MG63 (cell line): ENCODE data around the gene PIAS4. TPM values are rescaled to one million over a fixed set of nuclear protein-coding genes. Genes with fewer than 3 reads are reported as not detected.

Experiments
- DNase-seq: peaks from one replicate; pipeline ENCODE4 v3.0.0-alpha.2; 2020
- H3K27me3 ChIP-seq: fragments of 250-450 bp; sonication (Bioruptor Pico); 2 replicates; pipeline ENCODE4 v1.5.1; 2020; ENCODE audit warnings: mild to moderate bottlenecking, moderate library complexity
- H3K36me3 ChIP-seq: fragments of 250-450 bp; sonication (Bioruptor Pico); 2 replicates; pipeline ENCODE4 v1.5.1; 2020; ENCODE audit warnings: mild to moderate bottlenecking, moderate library complexity
- H3K4me3 ChIP-seq: fragments of 250-450 bp; sonication (Bioruptor Pico); 2 replicates; pipeline ENCODE4 v1.5.1; 2020; ENCODE audit warnings: mild to moderate bottlenecking, moderate library complexity
- H3K9me3 ChIP-seq: fragments of 250-450 bp; sonication (Bioruptor Pico); 2 replicates; pipeline ENCODE4 v1.5.1; 2020; ENCODE audit warnings: mild to moderate bottlenecking, moderate library complexity
- total RNA-seq: library from RNA; depleted of rRNA; stranded (reverse); fragments of >200 nt; shearing (Covaris generic); gene quantifications from 2 replicates; pipeline ENCODE4 v1.2.3, GENCODE V29; 2014; ENCODE audit warnings: low replicate concordance

The PIAS4 gene
- total RNA-seq, 1 experiment from 2014 or later, result 10.4 TPM

DNA sequence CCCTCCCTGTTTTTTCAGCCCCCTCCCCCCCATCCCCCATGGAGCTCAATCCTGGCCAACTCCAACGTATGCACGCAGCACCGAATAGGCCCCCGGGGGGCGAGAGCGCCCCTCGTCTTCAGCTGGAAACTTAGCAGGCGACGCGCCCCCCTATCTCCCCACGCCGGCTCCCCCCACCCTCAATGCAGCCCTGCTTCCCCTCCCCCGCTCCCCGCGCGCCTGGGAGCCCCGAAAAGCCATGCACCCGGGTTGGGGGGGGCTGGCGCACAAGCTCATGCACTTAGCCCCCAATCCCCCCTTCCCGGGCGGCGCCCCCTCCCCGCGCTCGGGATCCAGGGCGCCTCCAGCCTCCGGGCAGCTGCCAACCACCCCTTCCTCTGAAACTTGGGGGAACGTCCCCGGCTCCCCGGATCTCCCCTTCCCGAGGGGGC, 58.7 kb downstream of the PIAS4 start:
- Histone ChIP-seq H3K27me3 (no peaks in the 10 kb centered on the region), H3K4me3 (peak overlapping the region; percentile 65), H3K36me3 (peaks cover 17% of the 10 kb centered on the region), H3K9me3 (no peaks in the 10 kb centered on the region)
- no peak for DNase-seq

DNA sequence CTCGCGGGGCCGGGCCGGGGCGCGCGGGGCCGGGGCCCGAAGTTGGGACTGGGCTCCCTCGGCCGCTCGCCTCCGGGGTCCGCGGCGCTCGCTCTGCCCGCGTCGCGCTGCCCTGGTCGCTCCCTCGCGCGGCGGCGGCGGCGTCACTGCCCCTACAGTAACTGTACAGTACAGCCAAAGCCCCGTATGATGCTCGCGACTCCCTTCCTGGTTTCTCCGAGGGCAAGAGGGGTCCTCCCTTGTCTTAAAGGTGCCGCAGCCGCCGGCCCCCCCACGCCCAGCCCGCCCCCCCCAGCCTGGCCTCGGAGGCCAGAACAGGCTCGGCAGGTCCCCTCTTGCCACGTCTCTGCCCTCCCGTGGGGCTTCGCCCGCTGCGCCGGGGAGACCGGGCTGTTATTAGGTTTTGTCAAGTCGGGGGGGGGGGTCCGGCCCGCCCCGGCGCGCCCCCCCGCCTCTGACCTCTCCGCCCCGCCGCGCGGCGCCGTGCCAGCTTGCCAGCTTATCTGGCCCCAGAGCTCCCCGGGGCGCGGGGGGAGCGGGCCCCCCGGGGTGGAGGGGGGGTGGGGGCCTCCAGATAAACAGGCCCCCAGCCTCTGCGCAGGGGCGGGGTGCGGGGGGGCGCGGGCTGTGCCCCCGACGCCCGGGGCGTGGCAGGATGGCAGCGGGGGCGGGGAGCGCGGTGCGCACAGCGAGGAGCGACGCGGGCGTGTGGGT, 59.3 kb downstream of the PIAS4 start, which contains the start of gene ZBTB7A:
ZBTB7A (minus strand) TSS at position 218 of the 714 bp plus-strand sequence. CDS start 11,667 bp downstream, outside the sequence.
- H3K36me3 ChIP-seq, result peaks cover 17% of the 10 kb centered on the region
- H3K4me3 ChIP-seq, result peak within 1 kb of the TSS; percentile 65
- peak; percentile 66 for DNase-seq
- H3K9me3 ChIP-seq, result no peaks in the 10 kb centered on the region
- H3K27me3 ChIP-seq, result no peaks in the 10 kb centered on the region

DNA sequence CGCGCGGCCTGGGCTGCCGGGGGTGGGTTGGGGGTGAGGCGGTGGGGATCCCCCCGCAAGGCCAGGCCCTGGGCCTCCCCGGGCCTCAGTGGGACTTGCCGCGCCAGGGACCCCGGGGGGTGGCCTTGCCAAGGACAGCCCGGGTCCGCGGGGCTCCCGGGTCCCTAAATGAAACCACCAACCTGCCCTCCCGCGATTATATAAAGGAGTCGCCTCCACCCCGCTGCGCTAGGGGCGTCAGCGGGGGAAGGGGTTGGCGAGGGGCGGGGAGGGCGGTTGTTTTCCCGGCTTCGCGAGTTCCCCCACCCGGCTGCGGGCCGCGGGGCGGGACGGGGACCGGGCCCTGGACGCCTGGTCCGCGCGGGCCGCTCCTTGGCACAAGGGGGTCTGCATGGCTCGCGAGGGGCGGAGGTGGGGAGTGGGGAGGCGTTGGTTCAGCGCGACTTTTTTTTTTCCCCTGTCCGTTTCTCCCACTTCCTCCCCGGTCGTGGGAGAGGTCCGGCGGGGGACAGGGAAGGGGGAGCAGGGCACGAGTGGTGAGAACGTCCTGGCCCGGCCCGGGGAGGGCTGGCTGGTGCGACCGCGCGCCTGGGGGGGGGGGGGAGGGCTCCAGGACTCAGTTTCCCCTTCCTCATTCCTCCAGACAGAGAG, 60.0 kb downstream of the PIAS4 start:
- DNase-seq, result no peak
- peak overlapping the region; percentile 65 for H3K4me3 ChIP-seq
- H3K36me3 ChIP-seq, result peaks cover 17% of the 10 kb centered on the region
- no peaks in the 10 kb centered on the region for H3K9me3 ChIP-seq
- no peaks in the 10 kb centered on the region for H3K27me3 ChIP-seq

DNA sequence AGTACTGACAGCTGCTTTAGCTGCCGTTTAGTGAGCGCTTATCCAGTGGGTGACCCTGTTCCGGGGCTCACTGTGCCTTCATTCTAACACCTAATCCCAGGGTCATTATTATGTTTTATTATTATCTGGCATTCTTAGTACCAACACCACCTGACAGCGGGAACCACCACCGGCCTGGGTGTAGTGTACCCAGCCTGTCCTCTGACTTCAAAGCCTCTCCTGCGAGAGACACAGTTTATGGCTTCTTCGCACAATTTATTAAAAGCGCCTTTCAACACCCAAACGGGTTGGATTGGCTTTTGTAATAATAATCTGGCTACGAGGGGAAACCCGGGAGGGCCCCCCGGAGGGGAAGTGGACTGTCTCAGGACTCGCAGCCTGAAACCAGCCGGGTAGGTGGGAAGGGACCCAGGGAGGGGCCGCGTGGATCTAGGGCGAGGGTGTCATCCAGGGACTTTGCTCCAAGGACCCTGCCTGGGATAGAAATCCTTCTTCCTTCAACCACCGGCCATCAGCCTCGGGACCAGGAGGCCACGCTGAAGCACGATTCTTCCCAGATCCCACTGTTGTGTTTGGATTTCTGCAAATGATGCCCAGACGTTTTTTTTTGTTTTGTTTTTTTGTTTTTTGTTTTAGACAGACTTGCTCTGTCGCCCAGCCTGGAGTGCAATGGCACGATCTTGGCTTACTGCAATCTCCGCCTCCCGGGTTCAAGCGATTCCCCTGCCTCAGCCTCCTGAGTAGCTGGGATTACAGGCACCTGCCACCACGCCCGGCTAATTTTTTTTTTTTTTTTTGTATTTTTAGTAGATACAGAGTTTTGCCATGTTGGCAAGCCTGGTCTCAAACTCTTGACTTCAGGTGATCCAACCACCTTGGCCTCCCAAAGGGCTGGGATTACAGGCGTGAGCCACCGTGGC, 60.8 kb downstream of the PIAS4 start:
- Histone ChIP-seq H3K36me3 (peaks cover 13% of the 10 kb centered on the region), H3K4me3 (peak overlapping the region; percentile 65), H3K27me3 (no peaks in the 10 kb centered on the region), H3K9me3 (no peaks in the 10 kb centered on the region)
- no peak for DNase-seq

DNA sequence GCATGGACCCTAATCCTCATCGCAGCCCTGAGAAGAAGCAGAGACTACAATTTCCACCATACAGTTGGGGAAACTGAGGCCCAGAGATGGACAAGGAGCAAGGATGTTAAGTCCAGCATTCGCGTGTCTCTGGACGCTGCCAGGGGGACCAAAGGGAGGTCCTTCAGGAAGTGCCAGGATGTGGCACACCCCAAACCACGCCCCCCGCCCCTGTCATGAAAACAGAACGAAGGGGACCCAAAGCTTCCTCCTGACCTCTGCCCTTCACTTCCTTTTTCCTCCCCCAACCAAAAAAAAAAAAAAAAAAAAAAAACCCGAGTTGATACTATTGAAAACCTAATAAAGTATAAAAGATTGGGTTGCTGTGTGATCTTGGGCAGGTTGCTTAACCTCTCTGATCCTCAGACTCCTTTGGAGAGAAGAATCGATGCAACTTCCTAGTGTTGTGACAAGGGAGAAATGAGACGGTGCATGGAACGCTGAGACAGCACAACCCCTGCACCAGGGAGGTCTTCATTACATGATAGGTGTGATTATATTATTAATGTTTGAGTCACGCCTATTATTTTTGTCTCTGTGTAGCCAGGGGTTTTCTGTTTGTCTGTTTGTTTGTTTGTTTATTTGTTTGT, 61.9 kb downstream of the PIAS4 start:
- no peaks in the 10 kb centered on the region for H3K27me3 ChIP-seq
- no peak overlapping the region for H3K4me3 ChIP-seq
- DNase-seq, result no peak

GRCh38 chr19:4071610-4072009, 64.1 kb downstream of the PIAS4 start:
- H3K36me3 ChIP-seq, result no peaks in the 10 kb centered on the region
- no peak overlapping the region for H3K4me3 ChIP-seq
- no peaks in the 10 kb centered on the region for H3K9me3 ChIP-seq
- no peaks in the 10 kb centered on the region for H3K27me3 ChIP-seq
- DNase-seq, result no peak

More for the DNA sequence above, 61.9 kb downstream of the PIAS4 start:
- Histone ChIP-seq H3K36me3 (peaks cover 1% of the 10 kb centered on the region), H3K9me3 (no peaks in the 10 kb centered on the region)

DNA sequence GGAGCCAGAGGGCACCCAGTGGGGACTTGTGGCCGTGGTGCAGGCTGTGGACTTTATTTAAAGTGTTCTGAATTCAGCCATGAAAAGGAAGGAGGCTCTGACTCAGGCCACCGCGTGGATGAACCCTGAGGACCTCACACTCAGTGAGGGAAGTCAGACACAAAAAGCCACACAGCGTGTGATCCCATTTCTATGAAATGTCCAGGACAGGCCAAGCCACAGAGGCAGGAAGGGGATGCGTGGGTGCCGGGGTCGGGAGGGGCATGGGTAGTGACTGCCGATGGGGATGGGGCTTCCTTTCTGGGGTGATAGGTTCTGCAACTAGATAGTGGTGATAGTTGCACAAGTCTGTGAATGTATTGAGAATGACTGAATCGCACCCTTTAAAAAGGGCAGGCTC, 67.8 kb downstream of the PIAS4 start:
- Histone ChIP-seq H3K4me3 (no peak overlapping the region), H3K27me3 (no peaks in the 10 kb centered on the region)

DNA sequence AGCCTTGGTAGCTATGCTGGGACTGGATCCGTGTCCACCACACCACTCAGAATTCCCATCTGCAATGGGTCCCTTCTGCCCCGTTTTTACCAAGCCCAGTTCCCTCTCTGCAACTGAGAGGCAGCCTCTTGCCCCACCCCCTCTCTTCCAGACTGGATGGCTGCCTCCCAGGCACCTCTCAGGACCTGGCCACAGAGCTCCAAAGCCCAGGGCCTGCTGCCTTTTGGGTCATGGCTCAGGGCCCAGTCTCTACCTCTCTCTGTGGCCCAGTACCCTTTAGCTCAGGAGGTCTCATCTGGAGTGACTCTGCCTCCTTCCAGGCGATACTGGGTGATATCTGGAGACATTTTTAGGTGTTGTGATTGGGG, 69.5 kb downstream of the PIAS4 start:
- Histone ChIP-seq H3K9me3 (no peaks in the 10 kb centered on the region), H3K27me3 (no peaks in the 10 kb centered on the region), H3K36me3 (no peaks in the 10 kb centered on the region), H3K4me3 (no peak overlapping the region)
- DNase-seq, result no peak

More for the DNA sequence above, 67.8 kb downstream of the PIAS4 start:
- Histone ChIP-seq H3K9me3 (no peaks in the 10 kb centered on the region), H3K36me3 (no peaks in the 10 kb centered on the region)
- no peak for DNase-seq

DNA sequence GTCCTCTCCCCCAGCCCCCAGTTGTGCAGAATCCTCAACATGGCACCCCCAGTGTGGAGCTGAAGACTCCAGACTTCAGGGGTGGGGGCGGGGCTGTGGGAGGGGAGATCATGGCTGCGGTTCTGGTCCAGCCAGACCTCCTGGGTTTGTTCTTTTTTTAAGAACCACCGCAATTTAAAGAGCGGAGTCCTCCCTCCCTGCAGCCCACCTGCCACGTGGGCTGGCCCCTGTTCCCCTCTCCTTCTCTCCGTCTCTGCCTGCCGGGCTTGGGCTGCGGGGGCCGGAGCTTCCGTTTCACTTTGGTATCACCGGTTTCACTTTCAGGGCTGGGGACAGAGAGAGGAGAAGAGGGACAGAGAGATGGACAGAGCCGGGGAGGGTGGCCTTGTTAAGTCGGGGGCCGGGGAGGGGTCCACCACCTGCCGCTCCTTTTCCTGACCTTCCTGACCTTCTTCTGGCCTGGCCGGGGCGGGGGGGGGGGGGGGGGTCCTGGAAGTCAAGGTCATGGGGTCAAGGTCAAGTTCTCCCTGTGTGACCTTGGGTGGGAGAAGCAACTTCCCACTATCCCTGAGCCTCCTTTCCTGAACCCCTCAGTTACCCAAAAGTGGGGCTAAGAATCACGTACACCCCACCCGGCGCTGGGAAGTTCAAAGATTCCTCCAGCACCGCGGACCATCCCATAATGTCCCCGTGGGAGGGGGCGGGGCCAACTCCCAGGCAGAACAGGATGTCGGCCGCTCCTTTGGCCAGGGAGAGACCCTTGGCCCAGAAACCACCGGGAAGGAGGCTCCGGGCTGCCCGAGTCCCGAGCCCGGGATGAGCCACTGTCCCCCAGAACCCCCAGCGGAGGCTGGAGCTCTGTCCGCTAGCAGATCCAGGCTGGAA, 70.5 kb downstream of the PIAS4 start:
- DNase-seq, result no peak
- Histone ChIP-seq H3K4me3 (no peak overlapping the region), H3K9me3 (no peaks in the 10 kb centered on the region), H3K36me3 (no peaks in the 10 kb centered on the region), H3K27me3 (no peaks in the 10 kb centered on the region)

- Histone ChIP-seq H3K36me3 (no peaks in the 10 kb centered on the region), H3K27me3 (no peaks in the 10 kb centered on the region), H3K4me3 (no peak overlapping the region), H3K9me3 (no peaks in the 10 kb centered on the region)
- no peak for DNase-seq
Observed at GRCh38 chr19:4080473-4080872, 72.9 kb downstream of the PIAS4 start.

- H3K36me3 ChIP-seq, result no peaks in the 10 kb centered on the region
- H3K27me3 ChIP-seq, result no peaks in the 10 kb centered on the region
- DNase-seq, result no peak
- no peak overlapping the region for H3K4me3 ChIP-seq
- no peaks in the 10 kb centered on the region for H3K9me3 ChIP-seq
Observed at GRCh38 chr19:4081441-4082129, 74.0 kb downstream of the PIAS4 start.

DNA sequence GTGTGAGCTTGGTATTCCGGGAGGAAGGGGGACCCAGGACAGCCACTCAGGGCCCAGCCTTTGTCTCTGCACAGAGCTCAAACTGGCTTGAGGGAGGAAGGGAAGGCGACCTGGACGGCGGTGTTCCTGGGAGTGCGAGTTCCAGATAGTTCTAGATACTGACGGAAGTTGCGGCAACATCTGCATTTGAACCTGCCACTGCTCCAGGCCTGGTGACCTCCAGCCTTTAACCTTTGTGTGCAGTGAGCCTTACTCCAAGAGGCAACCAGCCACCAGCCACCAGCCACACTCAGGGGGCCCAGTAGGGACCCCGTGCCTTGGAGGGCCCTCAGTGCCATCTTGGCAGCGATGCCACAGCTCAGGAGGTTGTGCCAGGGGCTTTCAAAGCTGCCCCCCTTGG, 74.6 kb downstream of the PIAS4 start:
- H3K9me3 ChIP-seq, result no peaks in the 10 kb centered on the region
- no peaks in the 10 kb centered on the region for H3K36me3 ChIP-seq
- H3K4me3 ChIP-seq, result no peak overlapping the region
- DNase-seq, result no peak
- no peaks in the 10 kb centered on the region for H3K27me3 ChIP-seq

DNA sequence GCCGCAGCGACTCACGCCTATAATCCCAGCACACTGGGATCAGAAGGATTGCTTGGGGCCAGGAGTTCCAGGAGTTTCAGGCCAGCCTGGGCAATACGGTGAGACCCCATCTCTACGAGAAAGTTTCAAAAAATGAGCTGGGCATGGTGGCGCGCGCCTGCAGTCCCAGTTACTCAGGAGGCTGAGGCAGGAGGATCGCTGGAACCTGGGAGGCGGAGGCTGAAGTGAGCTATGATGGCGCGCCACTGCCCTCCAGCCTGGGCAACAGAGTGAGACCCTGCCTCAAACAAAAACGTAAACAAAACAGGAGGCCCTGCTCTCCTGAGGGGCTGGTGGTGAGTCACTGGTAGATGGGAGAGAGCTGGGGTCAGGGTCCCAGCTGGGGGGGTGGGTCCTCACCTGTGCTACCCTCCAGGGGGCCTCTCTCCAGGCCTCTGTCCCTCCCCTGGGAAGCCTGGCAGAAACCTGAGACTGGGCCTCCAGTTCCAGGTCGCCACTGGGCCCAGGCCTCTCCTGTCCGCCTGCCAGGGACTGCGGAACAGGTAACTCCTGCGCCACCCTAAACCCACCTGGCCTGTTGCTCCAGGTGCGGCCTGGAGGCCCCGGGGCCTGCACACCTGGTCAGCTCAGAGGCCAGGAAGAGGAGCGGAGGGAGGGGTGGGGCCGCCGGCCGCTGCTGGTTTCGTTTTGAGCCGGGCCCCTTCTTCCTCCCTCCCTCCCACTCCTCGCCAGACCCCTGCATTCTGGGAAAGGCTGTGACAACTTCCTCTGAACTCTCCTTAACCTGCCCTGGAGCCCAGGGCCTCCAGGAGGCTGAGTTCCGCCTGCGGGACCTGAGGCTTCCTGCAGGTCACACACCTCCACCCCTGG, 76.4 kb downstream of the PIAS4 start:
- Histone ChIP-seq H3K4me3 (no peak overlapping the region), H3K27me3 (no peaks in the 10 kb centered on the region), H3K9me3 (no peaks in the 10 kb centered on the region), H3K36me3 (no peaks in the 10 kb centered on the region)
- DNase-seq, result no peak

DNA sequence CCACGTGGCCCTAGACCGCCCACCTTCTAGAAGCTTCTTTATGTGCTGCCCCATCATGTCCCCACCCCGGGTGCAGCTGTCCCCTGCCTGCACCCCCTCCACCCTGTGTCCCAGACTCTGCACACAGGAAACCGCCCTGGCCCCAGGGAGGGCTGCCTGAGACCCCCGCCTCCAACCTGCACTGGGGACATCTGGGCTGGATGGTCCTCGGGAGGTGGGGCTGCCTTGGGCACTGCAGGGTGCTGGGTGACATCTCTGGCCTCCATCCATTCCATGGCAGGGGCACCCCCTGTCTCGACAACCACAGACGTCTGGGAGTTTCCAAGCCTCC, 77.0 kb downstream of the PIAS4 start:
- Histone ChIP-seq H3K4me3 (no peak overlapping the region), H3K36me3 (no peaks in the 10 kb centered on the region), H3K27me3 (no peaks in the 10 kb centered on the region), H3K9me3 (no peaks in the 10 kb centered on the region)
- no peak for DNase-seq

GRCh38 chr19:4086411-4086867, 78.9 kb downstream of the PIAS4 start:
- Histone ChIP-seq H3K9me3 (no peaks in the 10 kb centered on the region), H3K4me3 (no peak overlapping the region), H3K36me3 (no peaks in the 10 kb centered on the region), H3K27me3 (no peaks in the 10 kb centered on the region)
- DNase-seq, result no peak
